GM13976 (cell line): ENCODE data around the gene NOC2L.
A peak's percentile ranks its signal among the peaks of the same experiment; 100 is the strongest.

Experiments used
- DNase-seq: peaks from one replicate; pipeline ENCODE4 v3.0.0; 2012; ENCODE audit warnings: low spot score
- in situ Hi-C: fragments of 300-500 bp; cut with MboI; formaldehyde crosslinking; loops from one replicate; pipeline ENCODE4 v1.12.0; 2022; ENCODE audit warnings: low sequenced_read_pairs, mixed read lengths, inconsistent platforms; ENCODE audit not compliant: unreplicated experiment
- TF ChIP-seq, protein P1 (sequence below): IDR thresholded peaks from 2 replicates; pipeline ENCODE4 v1.5.1; 2012; ENCODE audit warnings: borderline replicate concordance, mild to moderate bottlenecking; ENCODE audit not compliant: insufficient read depth; ENCODE audit errors: extremely low read depth, missing control alignments, control extremely low read depth

NOC2L gene

DNA sequence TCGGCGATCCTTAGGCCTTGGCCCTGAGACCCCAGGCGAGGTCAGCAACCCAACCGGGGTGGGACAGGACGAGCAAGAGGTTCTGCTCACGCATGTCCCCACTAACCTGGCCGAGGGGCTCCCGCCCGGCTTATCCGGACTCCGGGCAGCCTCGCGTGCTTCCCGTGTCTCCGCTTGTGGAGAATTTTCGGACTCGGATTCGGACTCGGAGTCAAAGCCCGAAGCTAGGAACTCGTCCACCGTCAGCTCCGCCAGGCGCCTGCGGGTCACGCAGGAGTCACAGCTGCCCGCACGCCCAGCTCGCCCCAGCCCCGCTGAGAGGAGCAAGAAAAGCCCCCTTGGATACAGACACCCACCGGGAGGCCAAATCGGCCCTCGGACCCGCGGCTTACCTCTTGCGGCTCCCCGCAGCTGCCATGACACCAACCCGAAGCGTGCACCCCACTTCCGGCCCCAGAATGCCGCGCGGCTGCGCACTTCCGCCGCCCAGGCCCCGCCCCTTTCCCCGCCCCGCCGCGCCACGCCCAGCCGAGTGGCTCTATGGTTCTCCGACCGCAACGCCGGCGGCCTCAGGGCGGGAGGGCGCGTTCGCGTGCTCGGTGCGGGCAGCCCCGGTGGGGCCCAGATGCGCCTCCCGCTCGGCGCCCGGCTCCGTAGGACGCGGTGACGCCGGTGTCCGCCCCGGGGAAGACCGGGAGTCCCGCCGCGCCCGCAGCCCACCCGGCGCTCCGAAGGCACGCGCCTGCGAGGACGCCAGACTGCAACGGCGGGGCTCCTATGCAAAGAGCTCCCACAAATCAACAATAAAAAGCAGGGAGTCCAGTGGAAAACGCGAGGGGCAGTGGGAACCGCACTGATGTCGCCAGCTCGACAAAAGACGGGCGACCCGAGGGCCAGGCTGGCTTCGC, at the start of gene NOC2L:
TSS of gene NOC2L (minus strand) at position 434 of the 908 bp plus-strand sequence. CDS start at position 418, 16 bp downstream.
- in situ Hi-C loops = no loop called here
- DNase-seq = peak; percentile 97
- TF ChIP-seq, protein P1, sequence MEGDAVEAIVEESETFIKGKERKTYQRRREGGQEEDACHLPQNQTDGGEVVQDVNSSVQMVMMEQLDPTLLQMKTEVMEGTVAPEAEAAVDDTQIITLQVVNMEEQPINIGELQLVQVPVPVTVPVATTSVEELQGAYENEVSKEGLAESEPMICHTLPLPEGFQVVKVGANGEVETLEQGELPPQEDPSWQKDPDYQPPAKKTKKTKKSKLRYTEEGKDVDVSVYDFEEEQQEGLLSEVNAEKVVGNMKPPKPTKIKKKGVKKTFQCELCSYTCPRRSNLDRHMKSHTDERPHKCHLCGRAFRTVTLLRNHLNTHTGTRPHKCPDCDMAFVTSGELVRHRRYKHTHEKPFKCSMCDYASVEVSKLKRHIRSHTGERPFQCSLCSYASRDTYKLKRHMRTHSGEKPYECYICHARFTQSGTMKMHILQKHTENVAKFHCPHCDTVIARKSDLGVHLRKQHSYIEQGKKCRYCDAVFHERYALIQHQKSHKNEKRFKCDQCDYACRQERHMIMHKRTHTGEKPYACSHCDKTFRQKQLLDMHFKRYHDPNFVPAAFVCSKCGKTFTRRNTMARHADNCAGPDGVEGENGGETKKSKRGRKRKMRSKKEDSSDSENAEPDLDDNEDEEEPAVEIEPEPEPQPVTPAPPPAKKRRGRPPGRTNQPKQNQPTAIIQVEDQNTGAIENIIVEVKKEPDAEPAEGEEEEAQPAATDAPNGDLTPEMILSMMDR = no peak

DNA sequence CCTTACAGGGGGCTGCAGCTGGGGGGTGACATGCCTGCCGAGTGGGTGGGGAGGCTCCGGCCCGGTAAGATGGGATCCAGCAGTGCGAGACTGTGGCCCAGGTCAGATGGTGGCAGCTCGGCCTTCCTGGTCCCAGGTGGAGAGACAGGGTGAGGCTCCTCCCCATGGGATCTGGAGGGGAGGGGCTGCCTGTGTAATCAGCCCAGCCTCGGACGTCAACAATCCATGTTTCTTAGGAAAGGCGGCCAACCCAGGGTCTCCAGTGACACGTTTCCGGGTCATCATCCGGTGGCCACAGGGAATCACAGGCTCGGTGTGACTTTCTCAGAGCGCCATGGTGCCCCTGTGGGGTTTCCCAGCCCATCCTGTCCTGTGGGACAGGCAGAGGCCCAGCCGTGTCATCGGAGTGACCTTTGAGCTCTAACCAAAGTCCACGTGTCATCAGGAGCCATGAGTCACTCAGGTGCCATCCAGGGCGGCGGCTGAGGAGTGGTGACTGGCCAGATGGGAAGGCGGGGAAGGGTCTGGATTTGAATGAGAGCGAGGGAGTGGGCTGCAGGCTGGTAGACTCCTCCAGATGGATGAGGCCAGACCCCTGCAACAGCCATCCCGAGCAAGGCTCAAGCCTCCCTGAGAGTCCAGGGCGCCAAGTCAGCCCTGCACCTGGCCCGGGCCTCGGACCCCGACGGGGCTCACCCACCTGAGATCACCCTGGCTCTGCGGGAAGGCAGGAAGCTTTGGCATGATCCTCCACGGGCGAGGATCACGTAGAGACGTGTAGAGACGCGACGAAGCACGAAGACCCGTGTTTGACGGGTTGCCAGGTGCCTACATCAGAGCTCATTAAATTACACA, 47.5 kb upstream of the NOC2L start:
- in situ Hi-C loops = no loop called here
- TF ChIP-seq, protein P1 = no peak
- DNase-seq = no peak

DNA sequence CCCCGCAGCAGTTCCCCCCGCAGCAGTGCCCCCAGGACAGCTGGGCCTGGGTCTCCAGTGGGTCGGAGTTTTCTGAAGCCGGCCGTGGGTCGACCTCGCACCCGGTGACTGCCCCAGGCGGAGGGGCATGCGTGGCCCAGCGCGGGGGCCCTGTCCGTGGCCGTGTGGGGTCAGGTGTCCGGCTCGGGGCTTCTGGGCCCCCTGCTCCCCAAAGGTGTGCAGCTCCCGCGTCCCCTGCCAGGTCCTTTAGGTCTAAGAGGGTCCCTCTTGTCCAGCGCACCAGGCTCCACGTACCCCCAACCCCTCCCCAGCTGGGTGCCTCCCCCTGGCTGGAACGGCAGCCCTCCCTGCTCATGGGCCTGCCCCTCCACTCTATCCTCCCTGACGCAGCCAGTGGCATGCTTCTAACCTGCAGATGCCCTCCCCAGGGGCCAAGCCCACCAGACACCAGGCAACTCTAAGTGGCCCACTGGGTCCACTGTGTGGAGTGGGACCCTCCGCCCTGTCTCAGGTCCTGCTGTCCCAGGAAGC, 46.8 kb upstream of the NOC2L start:
- in situ Hi-C loops = no loop called here
- TF ChIP-seq, protein P1 = no peak
- no peak for DNase-seq

DNA sequence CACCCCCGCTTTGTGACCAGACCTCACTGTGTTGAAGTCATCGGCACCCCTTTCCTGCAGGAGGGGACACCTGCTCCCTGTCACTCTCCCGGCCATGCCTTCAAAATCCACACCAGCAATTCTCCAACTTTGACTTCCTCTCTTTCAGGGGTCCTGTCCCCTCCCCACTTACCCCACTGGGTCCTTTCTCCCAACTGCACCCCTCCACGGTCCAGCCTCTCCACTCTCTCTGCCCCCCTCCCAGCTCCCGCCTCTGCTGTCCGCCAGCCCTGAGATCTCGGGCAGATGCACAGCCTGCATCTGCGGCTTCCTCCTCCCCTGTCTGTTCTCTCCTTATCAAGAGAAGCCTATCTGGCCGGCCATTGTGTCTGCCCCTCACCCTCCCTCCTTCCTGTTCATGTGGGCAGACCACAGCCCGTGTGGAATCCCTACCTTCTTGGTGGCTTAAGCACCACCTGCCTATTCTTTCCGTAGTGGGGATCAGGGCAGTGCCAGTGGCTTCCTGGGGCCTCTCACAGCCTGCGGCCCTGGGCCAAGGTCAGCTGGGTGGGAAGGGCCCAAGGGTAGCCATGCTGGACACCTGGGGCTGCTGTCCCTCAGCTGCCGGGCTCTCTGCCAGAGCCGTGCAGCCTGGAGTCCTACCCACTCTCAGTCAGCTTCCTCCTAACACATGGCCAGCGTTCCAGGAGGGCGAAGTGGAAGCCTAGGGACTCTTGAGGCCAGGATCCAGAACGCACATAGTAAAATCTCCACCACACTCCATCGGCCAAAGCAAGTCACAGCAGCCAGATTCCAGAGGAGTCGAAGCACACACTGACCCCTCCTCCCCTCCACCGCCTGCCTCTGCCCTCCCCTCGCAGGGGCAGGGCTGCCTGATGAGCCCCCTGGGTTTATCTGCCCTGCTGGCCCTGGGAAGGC, 46.0 kb upstream of the NOC2L start:
- DNase-seq = no peak
- in situ Hi-C loops = no loop called here
- TF ChIP-seq, protein P1 = no peak

DNA sequence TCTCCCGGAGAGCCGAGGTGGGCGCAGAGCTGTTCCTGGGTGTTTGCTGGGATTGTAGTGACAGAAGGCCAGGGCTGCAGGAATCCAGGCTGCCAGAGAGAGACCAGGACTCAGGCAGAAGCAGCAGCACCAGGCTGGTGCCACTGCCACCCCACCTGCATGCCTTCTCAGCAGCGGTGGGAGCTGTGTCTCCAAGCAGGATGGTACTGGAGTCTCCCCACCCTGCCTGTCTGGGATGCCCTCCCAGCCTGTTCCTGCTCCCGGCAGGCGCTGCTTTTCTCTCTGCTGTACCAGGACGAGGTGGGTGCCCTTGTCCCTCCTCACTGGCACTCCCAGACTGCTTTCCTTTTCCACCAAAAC, 45.3 kb upstream of the NOC2L start:
- in situ Hi-C loops = no loop called here
- TF ChIP-seq, protein P1 = no peak
- no peak for DNase-seq
